AG09319 (cell line): ENCODE results near the gene COL7A1.

Experiments
- DNase-seq: peaks from one replicate; pipeline ENCODE4 v3.0.0-alpha.2; 2010; ENCODE audit warnings: low read depth; ENCODE audit errors: extremely low read depth
- TF ChIP-seq, protein P1 (sequence below): IDR thresholded peaks from 2 replicates; pipeline ENCODE4 v1.5.1; 2011; ENCODE audit warnings: low read depth, mild to moderate bottlenecking, inconsistent platforms, low read length, moderate library complexity

The COL7A1 gene

DNA sequence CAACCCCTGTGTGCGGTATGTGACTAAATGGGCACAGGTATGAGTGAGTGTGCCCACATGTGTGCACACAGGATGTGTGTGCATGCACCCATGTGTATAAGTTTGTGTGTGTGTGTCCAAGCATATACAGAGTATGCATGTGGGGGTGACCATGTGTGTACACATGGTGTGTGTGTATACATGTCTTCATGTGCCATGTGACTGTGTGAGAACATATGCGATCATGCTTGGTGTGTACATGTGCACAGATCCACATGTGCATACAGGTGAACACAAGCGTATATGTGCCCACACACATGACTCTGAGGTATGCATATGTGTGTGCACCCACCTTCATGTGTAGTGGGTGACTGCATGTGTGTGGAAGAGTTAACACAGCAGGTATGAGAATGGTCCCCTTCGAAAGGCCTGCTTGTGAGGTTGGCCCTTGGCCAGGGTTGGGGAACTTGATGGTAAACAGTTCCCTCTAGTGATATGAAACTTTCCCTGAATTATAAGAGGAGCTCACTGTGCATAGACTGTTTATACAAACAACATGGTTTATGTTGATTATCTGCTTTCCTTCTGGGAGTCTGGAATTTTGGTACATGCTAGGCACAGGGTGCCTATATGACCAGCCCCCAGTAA lies 48.8 kb downstream of the COL7A1 start:
- no peak for DNase-seq
- TF ChIP-seq, protein P1, sequence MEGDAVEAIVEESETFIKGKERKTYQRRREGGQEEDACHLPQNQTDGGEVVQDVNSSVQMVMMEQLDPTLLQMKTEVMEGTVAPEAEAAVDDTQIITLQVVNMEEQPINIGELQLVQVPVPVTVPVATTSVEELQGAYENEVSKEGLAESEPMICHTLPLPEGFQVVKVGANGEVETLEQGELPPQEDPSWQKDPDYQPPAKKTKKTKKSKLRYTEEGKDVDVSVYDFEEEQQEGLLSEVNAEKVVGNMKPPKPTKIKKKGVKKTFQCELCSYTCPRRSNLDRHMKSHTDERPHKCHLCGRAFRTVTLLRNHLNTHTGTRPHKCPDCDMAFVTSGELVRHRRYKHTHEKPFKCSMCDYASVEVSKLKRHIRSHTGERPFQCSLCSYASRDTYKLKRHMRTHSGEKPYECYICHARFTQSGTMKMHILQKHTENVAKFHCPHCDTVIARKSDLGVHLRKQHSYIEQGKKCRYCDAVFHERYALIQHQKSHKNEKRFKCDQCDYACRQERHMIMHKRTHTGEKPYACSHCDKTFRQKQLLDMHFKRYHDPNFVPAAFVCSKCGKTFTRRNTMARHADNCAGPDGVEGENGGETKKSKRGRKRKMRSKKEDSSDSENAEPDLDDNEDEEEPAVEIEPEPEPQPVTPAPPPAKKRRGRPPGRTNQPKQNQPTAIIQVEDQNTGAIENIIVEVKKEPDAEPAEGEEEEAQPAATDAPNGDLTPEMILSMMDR: no peak

GRCh38 chr3:48544141-48544540 lies 51.0 kb downstream of the COL7A1 start:
- DNase-seq: no peak
- TF ChIP-seq, protein P1: no peak

DNA sequence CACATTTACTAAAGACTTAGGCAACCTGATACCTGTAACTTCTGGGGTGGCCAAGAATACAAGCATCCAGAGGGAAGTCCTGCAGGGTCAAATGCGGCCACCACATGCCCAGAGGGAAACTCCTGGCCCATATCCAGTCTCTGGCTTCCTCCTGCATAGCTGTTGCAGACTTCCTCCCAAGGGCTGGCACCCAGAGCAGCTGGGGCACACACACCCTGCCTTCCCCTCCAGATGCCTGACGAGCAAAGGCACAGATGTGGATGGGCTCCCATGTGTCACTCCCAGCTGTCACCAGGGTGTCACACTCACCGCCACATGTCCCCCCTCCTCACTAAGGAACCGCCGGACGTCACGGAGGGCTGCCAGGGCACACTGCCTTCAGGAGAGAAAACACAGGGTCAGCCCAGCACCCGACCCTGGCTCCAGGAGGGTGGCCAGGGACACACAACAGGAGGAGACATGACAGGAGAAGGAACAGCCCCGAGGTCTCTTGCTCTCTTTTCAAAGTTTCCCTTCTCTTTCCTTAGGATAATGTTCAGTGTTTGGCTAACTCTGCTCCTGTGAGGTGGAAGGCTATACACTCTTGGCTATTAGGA lies 51.8 kb downstream of the COL7A1 start:
- no peak for DNase-seq
- TF ChIP-seq, protein P1: no peak

- TF ChIP-seq, protein P1: no peak
- no peak for DNase-seq
These were observed 56.7 kb downstream of the COL7A1 start for GRCh38 chr3:48538451-48538850.

DNA sequence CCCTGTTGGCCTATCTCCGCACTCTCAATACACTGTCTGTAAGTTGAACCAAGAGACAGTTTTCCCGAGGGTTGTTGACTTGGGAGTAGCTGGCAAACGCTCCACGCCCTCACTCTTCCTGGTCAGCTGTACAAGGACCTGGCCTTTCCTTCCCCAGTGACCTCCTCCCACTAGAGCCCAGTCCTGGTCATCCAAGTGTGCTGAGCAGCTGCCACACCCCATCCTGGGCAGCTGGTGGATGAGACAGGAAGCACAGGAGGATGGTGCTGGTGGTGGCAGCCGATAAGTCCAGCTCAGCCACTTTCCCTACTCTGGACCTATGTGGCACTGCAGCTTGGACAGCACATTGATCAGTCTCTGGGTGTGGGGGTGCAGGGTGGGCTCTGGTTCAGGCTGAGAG lies 58.3 kb downstream of the COL7A1 start:
- TF ChIP-seq, protein P1: no peak
- no peak for DNase-seq

DNA sequence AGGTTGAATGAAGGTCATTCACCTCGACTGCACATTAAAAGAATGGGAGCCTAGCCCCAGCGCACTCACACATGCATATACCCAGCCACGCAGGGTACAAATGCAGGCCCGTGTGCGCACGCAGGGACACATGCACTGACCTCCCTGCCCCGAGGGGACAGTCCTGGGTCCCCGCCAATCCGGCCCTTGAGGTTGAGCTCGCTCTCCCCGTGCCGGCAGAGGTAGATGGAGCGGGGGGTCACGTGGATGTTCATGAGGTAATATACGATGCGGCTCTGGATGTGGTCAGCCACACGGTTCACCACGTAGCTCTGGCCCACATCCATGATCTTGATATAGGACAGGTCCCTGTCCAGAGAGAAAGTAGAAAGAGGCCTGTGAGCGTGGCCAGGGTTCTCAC lies 59.0 kb downstream of the COL7A1 start:
- DNase-seq: no peak
- TF ChIP-seq, protein P1: no peak

DNA sequence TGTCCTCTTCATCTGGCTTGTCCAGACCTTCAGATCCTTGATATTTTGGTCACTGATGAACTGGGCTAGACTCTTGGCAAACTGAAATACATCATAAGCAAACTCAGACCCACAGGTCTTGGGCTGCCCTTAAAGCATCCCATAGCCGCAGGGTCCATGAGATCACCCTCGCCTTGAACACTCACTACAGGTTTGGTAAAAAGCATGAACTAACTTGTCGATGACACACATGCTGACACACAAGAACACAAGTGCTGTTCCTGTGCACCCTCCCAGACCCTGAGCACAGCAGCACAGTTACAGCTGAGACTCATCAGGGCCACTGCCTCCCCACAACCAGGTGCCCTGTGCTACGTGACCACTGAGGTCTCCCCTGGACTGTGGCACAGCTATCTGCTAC lies 59.6 kb downstream of the COL7A1 start:
- DNase-seq: no peak
- TF ChIP-seq, protein P1: no peak
